K562 (cell line): ENCODE results near the gene SARS1. TPM values are rescaled to one million over a fixed set of nuclear protein-coding genes. Genes with fewer than 3 reads are reported as not detected.

Experiments used
- DPF2 ChIP-seq: fragments of 450-650 bp; IDR thresholded peaks from 2 replicates; pipeline ENCODE4 v1.6.1; 2016
- FOS ChIP-seq: IDR thresholded peaks from 3 replicates; pipeline ENCODE4 v1.6.1; 2011; ENCODE audit not compliant: insufficient read length; ENCODE audit errors: extremely low read depth
- FOXJ3 ChIP-seq: sonication (generic); formaldehyde crosslinking; IDR thresholded peaks from 2 replicates; pipeline ENCODE4 v1.4.0; 2020; ENCODE audit warnings: mild to moderate bottlenecking, missing genetic modification reagents
- HLTF ChIP-seq: fragments of 450-650 bp; IDR thresholded peaks from 2 replicates; pipeline ENCODE4 v1.6.1; 2016
- NELFE ChIP-seq: IDR thresholded peaks from 2 replicates; pipeline ENCODE4 v1.6.1; 2011; ENCODE audit warnings: mild to moderate bottlenecking; ENCODE audit not compliant: insufficient read depth, insufficient read length
- NKRF ChIP-seq: fragments of 450-650 bp; IDR thresholded peaks from 2 replicates; pipeline ENCODE4 v1.6.1; 2016; ENCODE audit warnings: borderline replicate concordance
- NR2C1 ChIP-seq, 2 experiments: fragments of 450-650 bp; IDR thresholded peaks; 2 replicates each; pipeline ENCODE4 v1.6.1; 2017; ENCODE audit warnings: mild to moderate bottlenecking in 2 of 2, antibody characterized with exemption in 1 of 2, inconsistent platforms in 1 of 2, missing compliant biosample characterization in 1 of 2, missing genetic modification characterization in 1 of 2
- POLR2G ChIP-seq: fragments of 200-400 bp; formaldehyde crosslinking; IDR thresholded peaks from 2 replicates; pipeline ENCODE4 v1.6.1; 2017; ENCODE audit warnings: low read depth, mild to moderate bottlenecking, antibody characterized with exemption, low read length, moderate library complexity
- PREB ChIP-seq: sonication (generic); formaldehyde crosslinking; IDR thresholded peaks from 2 replicates; pipeline ENCODE4 v1.8.1; 2023; ENCODE audit warnings: mild to moderate bottlenecking, missing genetic modification reagents
- RFX1 ChIP-seq: fragments of 450-650 bp; IDR thresholded peaks from 2 replicates; pipeline ENCODE4 v1.6.1; 2016; ENCODE audit warnings: mild to moderate bottlenecking, moderate library complexity
- TGIF2 ChIP-seq: sonication (generic); formaldehyde crosslinking; IDR thresholded peaks from 2 replicates; pipeline ENCODE4 v1.8.1; 2022; ENCODE audit warnings: mild to moderate bottlenecking, missing genetic modification reagents, moderate library complexity
- USF1 ChIP-seq: sonication (generic); formaldehyde crosslinking; IDR thresholded peaks from 2 replicates; pipeline ENCODE4 v1.9.0; 2022; ENCODE audit warnings: mild to moderate bottlenecking, missing genetic modification reagents
- XRCC4 ChIP-seq: IDR thresholded peaks from one replicate; pipeline ENCODE4 v1.6.1; 2011; ENCODE audit not compliant: insufficient read depth, insufficient read length; ENCODE audit errors: extremely low read depth
- ZNF224 ChIP-seq: sonication (generic); formaldehyde crosslinking; IDR thresholded peaks from 2 replicates; pipeline ENCODE4 v1.8.0; 2022; ENCODE audit warnings: mild to moderate bottlenecking, missing genetic modification reagents
- ZNF764 ChIP-seq: fragments of 250-450 bp; sonication (Bioruptor Pico); IDR thresholded peaks from 2 replicates; pipeline ENCODE4 v1.4.0; 2020; ENCODE audit warnings: low read depth, mild to moderate bottlenecking, moderate library complexity
- polyA plus RNA-seq, 8 experiments: library from polyadenylated mRNA; depleted of rRNA in 4 of 8; stranded (reverse) in 5 of 8; unstranded in 3 of 8; fragments of >200 nt; fragmentation: Nextera tagmentation in 2 of 8; fragmentation: Illumina TruSeq in 1 of 8; extraction: Ambion mirVana in 2 of 8; extraction: Trizol in 1 of 8; gene quantifications; 2 replicates each; pipeline versions ENCODE4 v1.2.1 to v1.2.3, GENCODE V29; 2011 to 2014; ENCODE audit warnings: inconsistent platforms in 1 of 8, missing spikeins in 1 of 8
- total RNA-seq, 7 experiments: library from RNA; depleted of rRNA in 6 of 7; stranded (reverse); fragments of >200 nt in 6 of 7; fragmentation: Illumina TruSeq in 2 of 7; extraction: Trizol in 2 of 7; gene quantifications; 2 replicates each; pipeline versions ENCODE4 v1.2.1 to v1.2.3, GENCODE V29; 2011 to 2021; ENCODE audit warnings: low replicate concordance in 1 of 7
- TF ChIP-seq, protein P1 (sequence below): IDR thresholded peaks from 2 replicates; pipeline ENCODE4 v1.6.1; 2011; ENCODE audit warnings: borderline replicate concordance, low read depth, mild to moderate bottlenecking, moderate library complexity, low read length; ENCODE audit not compliant: insufficient read depth, poor library complexity, severe bottlenecking
- TF ChIP-seq, protein P2 (sequence below): fragments of 450-650 bp; conservative IDR thresholded peaks from 2 replicates; pipeline ENCODE4 v1.6.1; 2016; ENCODE audit warnings: missing genetic modification characterization, low read depth, mild to moderate bottlenecking, missing compliant biosample characterization, moderate library complexity
- TF ChIP-seq, protein P3 (sequence below): fragments of 200-800 bp; sonication (Bioruptor generic); IDR thresholded peaks from 2 replicates; pipeline ENCODE4 v1.6.1; 2017; ENCODE audit warnings: missing genetic modification characterization, missing compliant biosample characterization

SARS1 gene
- total and polyA plus RNA-seq, 9 of the 15 experiments (the other 6 are each of a cell fraction or from before 2014, with no cell fraction given): 221 to 623 (median 254) TPM

DNA sequence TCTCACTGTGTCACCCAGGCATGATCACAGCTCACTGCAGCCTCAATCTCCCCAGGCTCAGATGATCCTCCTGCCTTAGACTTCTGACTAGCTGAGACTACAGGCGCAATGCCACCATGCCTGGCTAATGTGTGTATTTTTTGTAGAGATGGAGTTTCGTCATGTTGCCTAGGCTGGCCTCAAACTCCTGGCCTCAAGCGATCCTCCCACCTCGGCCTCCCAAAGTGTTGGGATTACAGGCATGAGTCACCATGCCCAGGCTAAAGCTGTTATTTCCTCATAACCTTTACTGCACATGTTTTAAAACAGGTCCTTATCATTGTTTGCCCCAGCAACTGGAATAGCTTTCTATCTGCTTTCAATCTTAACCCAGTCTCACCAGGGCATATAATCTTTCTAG lies 2.9 kb downstream of the SARS1 start (continued):
- no peak for TF ChIP-seq RFX1
- 0 out of 2 replicates have a peak, but pooled peaks have one; percentile 45 for TF ChIP-seq HLTF
- no peak for TF ChIP-seq USF1
- no peak for TF ChIP-seq NKRF
- TF ChIP-seq POLR2G: no peak
- TF ChIP-seq ZNF224 (CRISPR knock-in tag): no peak
- TF ChIP-seq NR2C1 (IDR thresholded peaks at IDR 0.05): no peak
- TF ChIP-seq NR2C1 (tag; IDR thresholded peaks at IDR 0.05): peak; percentile 35; the same call in 1 of the 2 replicates
- TF ChIP-seq ZNF764 (CRISPR knock-in tag): no peak
- TF ChIP-seq DPF2: peak; percentile 79
- TF ChIP-seq, protein P1, sequence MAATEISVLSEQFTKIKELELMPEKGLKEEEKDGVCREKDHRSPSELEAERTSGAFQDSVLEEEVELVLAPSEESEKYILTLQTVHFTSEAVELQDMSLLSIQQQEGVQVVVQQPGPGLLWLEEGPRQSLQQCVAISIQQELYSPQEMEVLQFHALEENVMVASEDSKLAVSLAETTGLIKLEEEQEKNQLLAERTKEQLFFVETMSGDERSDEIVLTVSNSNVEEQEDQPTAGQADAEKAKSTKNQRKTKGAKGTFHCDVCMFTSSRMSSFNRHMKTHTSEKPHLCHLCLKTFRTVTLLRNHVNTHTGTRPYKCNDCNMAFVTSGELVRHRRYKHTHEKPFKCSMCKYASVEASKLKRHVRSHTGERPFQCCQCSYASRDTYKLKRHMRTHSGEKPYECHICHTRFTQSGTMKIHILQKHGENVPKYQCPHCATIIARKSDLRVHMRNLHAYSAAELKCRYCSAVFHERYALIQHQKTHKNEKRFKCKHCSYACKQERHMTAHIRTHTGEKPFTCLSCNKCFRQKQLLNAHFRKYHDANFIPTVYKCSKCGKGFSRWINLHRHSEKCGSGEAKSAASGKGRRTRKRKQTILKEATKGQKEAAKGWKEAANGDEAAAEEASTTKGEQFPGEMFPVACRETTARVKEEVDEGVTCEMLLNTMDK: no peak
- no peak for TF ChIP-seq PREB
- no peak for TF ChIP-seq NELFE
- TF ChIP-seq TGIF2 (CRISPR knock-in tag): no peak
- no peak for TF ChIP-seq FOXJ3 (CRISPR knock-in tag)
- TF ChIP-seq, protein P2, sequence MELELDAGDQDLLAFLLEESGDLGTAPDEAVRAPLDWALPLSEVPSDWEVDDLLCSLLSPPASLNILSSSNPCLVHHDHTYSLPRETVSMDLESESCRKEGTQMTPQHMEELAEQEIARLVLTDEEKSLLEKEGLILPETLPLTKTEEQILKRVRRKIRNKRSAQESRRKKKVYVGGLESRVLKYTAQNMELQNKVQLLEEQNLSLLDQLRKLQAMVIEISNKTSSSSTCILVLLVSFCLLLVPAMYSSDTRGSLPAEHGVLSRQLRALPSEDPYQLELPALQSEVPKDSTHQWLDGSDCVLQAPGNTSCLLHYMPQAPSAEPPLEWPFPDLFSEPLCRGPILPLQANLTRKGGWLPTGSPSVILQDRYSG: no peak
- no peak for TF ChIP-seq FOS
- TF ChIP-seq, protein P3, sequence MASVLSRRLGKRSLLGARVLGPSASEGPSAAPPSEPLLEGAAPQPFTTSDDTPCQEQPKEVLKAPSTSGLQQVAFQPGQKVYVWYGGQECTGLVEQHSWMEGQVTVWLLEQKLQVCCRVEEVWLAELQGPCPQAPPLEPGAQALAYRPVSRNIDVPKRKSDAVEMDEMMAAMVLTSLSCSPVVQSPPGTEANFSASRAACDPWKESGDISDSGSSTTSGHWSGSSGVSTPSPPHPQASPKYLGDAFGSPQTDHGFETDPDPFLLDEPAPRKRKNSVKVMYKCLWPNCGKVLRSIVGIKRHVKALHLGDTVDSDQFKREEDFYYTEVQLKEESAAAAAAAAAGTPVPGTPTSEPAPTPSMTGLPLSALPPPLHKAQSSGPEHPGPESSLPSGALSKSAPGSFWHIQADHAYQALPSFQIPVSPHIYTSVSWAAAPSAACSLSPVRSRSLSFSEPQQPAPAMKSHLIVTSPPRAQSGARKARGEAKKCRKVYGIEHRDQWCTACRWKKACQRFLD (CRISPR knock-in tag): no peak
- no peak for TF ChIP-seq XRCC4
